Immature natural killer cell (primary cell): Measurements from ENCODE around the gene EYA2. TPM values are rescaled to one million over a fixed set of nuclear protein-coding genes. Genes with fewer than 3 reads are reported as not detected.

Experiments
- DNase-seq, 3 donors: peaks; one replicate each; pipeline ENCODE4 v3.0.0; 2022; ENCODE audit warnings: mixed read lengths in 1 of 3
- H3K27ac Mint-ChIP-seq, 6 donors: one replicate each; pipeline ENCODE4 v1.8.0; 2020; ENCODE audit warnings: mixed read lengths in 6 of 6, mild to moderate bottlenecking in 5 of 6, inconsistent platforms in 4 of 6, moderate library complexity in 3 of 6
- H3K27me3 Mint-ChIP-seq, 3 donors: one replicate each; pipeline ENCODE4 v1.8.0; 2020 to 2021; ENCODE audit warnings: low read depth in 3 of 3, mild to moderate bottlenecking in 3 of 3, mixed read lengths in 3 of 3, moderate library complexity in 3 of 3, inconsistent platforms in 1 of 3
- H3K36me3 Mint-ChIP-seq, 3 donors: one replicate each; pipeline ENCODE4 v1.8.0; 2020; ENCODE audit warnings: mixed read lengths in 3 of 3, inconsistent platforms in 2 of 3, mild to moderate bottlenecking in 2 of 3
- H3K4me1 Mint-ChIP-seq, 2 donors: one replicate each; pipeline ENCODE4 v1.8.0; 2020; ENCODE audit warnings: inconsistent platforms in 2 of 2, mild to moderate bottlenecking in 2 of 2, mixed read lengths in 2 of 2, moderate library complexity in 1 of 2
- H3K4me3 Mint-ChIP-seq, 5 donors: one replicate each; pipeline ENCODE4 v1.8.0; 2020; ENCODE audit warnings: mild to moderate bottlenecking in 5 of 5, mixed read lengths in 5 of 5, inconsistent platforms in 3 of 5, moderate library complexity in 3 of 5
- H3K9me3 Mint-ChIP-seq, 6 donors: one replicate each; pipeline ENCODE4 v1.8.0; 2020; ENCODE audit warnings: mild to moderate bottlenecking in 6 of 6, mixed read lengths in 6 of 6, inconsistent platforms in 4 of 6, moderate library complexity in 3 of 6
- polyA plus RNA-seq, 3 donors: library from polyadenylated mRNA; unstranded; fragments of 300-500 nt; fragmentation: Illumina TruSeq; gene quantifications; one replicate each; pipeline ENCODE4 v1.2.3, GENCODE V29; 2021

EYA2 gene
- polyA plus RNA-seq, 3 donors from 2014 or later = not detected

- no peaks in the 10 kb centered on the region for H3K4me1 Mint-ChIP-seq
- H3K36me3 Mint-ChIP-seq = peaks cover 13 to 32% (median 31%) of the 10 kb centered on the region in 3 donors
- peak overlapping the region in 1 of 6 donors; percentile 38 for H3K27ac Mint-ChIP-seq
- H3K9me3 Mint-ChIP-seq = peaks cover 0 to 2% (median 0%) of the 10 kb centered on the region in 6 donors
- H3K27me3 Mint-ChIP-seq = peaks cover 0 to 1% (median 0%) of the 10 kb centered on the region in 3 donors
- no peak for DNase-seq
- H3K4me3 Mint-ChIP-seq = no peak overlapping the region
These were observed 334.0 kb downstream of the EYA2 start for GRCh38 chr20:47228654-47229053.

- Mint-ChIP-seq H3K9me3 (no peaks in the 10 kb centered on the region), H3K4me3 (no peak overlapping the region), H3K27ac (peak overlapping the region in 1 of 6 donors; percentile 16), H3K27me3 (peaks cover 0 to 1% (median 0%) of the 10 kb centered on the region in 3 donors), H3K36me3 (peaks cover 9 to 27% (median 22%) of the 10 kb centered on the region in 3 donors), H3K4me1 (no peaks in the 10 kb centered on the region)
- DNase-seq = no peak
These were observed 336.2 kb downstream of the EYA2 start for GRCh38 chr20:47230811-47231256.

GRCh38 chr20:47231382-47232039 lies 336.9 kb downstream of the EYA2 start:
- peak overlapping the region in 2 of 6 donors; percentile 26 to 34 for H3K27ac Mint-ChIP-seq
- no peak for DNase-seq
- no peaks in the 10 kb centered on the region for H3K9me3 Mint-ChIP-seq
- H3K4me3 Mint-ChIP-seq = no peak overlapping the region
- H3K4me1 Mint-ChIP-seq = no peaks in the 10 kb centered on the region
- H3K27me3 Mint-ChIP-seq = peaks cover 0 to 1% (median 0%) of the 10 kb centered on the region in 3 donors
- H3K36me3 Mint-ChIP-seq = peaks cover 13 to 29% (median 22%) of the 10 kb centered on the region in 3 donors

- DNase-seq = no peak
- H3K27ac Mint-ChIP-seq = no peak overlapping the region
- H3K4me1 Mint-ChIP-seq = no peaks in the 10 kb centered on the region
- H3K27me3 Mint-ChIP-seq = peaks cover 0 to 5% (median 0%) of the 10 kb centered on the region in 3 donors
- H3K36me3 Mint-ChIP-seq = peaks cover 12 to 28% (median 22%) of the 10 kb centered on the region in 3 donors
- H3K9me3 Mint-ChIP-seq = no peaks in the 10 kb centered on the region
- no peak overlapping the region for H3K4me3 Mint-ChIP-seq
These were observed 337.9 kb downstream of the EYA2 start for GRCh38 chr20:47232518-47232917.

- H3K4me3 Mint-ChIP-seq = no peak overlapping the region
- H3K36me3 Mint-ChIP-seq = peaks cover 16 to 36% (median 27%) of the 10 kb centered on the region in 3 donors
- H3K27me3 Mint-ChIP-seq = peaks cover 0 to 5% (median 0%) of the 10 kb centered on the region in 3 donors
- no peaks in the 10 kb centered on the region for H3K9me3 Mint-ChIP-seq
- no peaks in the 10 kb centered on the region for H3K4me1 Mint-ChIP-seq
- DNase-seq = no peak
- peak overlapping the region in 3 of 6 donors; percentile 5 to 55 (median 17) for H3K27ac Mint-ChIP-seq
These were observed 338.9 kb downstream of the EYA2 start for GRCh38 chr20:47233333-47234188.

- DNase-seq = no peak
- H3K4me3 Mint-ChIP-seq = no peak overlapping the region
- H3K27me3 Mint-ChIP-seq = peaks cover 0 to 5% (median 0%) of the 10 kb centered on the region in 3 donors
- no peak overlapping the region for H3K27ac Mint-ChIP-seq
- no peaks in the 10 kb centered on the region for H3K9me3 Mint-ChIP-seq
- H3K36me3 Mint-ChIP-seq = peaks cover 16 to 43% (median 20%) of the 10 kb centered on the region in 3 donors
- H3K4me1 Mint-ChIP-seq = no peaks in the 10 kb centered on the region
These were observed 340.5 kb downstream of the EYA2 start for GRCh38 chr20:47235111-47235510.

- Mint-ChIP-seq H3K9me3 (no peaks in the 10 kb centered on the region), H3K36me3 (peaks cover 16 to 37% (median 20%) of the 10 kb centered on the region in 3 donors), H3K4me3 (no peak overlapping the region), H3K27me3 (peaks cover 0 to 3% (median 0%) of the 10 kb centered on the region in 3 donors), H3K27ac (peak overlapping the region in 1 of 6 donors; percentile 13), H3K4me1 (no peaks in the 10 kb centered on the region)
- no peak for DNase-seq
These were observed 341.4 kb downstream of the EYA2 start for GRCh38 chr20:47235853-47236638.

GRCh38 chr20:47236639-47236900 lies 341.9 kb downstream of the EYA2 start:
- peaks cover 15 to 40% (median 20%) of the 10 kb centered on the region in 3 donors for H3K36me3 Mint-ChIP-seq
- H3K27ac Mint-ChIP-seq = no peak overlapping the region

GRCh38 chr20:47237715-47238114 lies 343.1 kb downstream of the EYA2 start:
- Mint-ChIP-seq H3K4me3 (no peak overlapping the region), H3K27me3 (peaks cover 0 to 3% (median 0%) of the 10 kb centered on the region in 3 donors), H3K4me1 (peaks cover 0 to 3% of the 10 kb centered on the region in 2 donors), H3K36me3 (peaks cover 13 to 41% (median 17%) of the 10 kb centered on the region in 3 donors), H3K27ac (peak overlapping the region in 1 of 6 donors; percentile 32), H3K9me3 (no peaks in the 10 kb centered on the region)
- no peak for DNase-seq

More at GRCh38 chr20:47236639-47236900, 341.9 kb downstream of the EYA2 start:
- peaks cover 0 to 3% (median 0%) of the 10 kb centered on the region in 3 donors for H3K27me3 Mint-ChIP-seq
- no peaks in the 10 kb centered on the region for H3K9me3 Mint-ChIP-seq
- no peak for DNase-seq
- no peak overlapping the region for H3K4me3 Mint-ChIP-seq
- H3K4me1 Mint-ChIP-seq = peaks cover 0 to 3% of the 10 kb centered on the region in 2 donors

Other genes with a start within 250 kb of the EYA2 start
- under 1 TPM in 1 of 3 donors, not detected in 2; 0.26 TPM for gene SLC13A3, start 243.4 kb upstream of the EYA2 start, polyA plus RNA-seq
- 10 to 100 TPM; 17.5 to 23.9 (median 18.4) TPM for gene TP53RK, start 205.4 kb upstream of the EYA2 start, polyA plus RNA-seq
- 1 to 10 TPM in 2 of 3 donors, not detected in 1; 1.3 to 3.0 TPM for gene SLC2A10, start 185.2 kb upstream of the EYA2 start, polyA plus RNA-seq